Activated CD8-positive, alpha-beta memory T cell treated with anti-CD3 and anti-CD28 coated beads, Interleukin-2, amount 50 U/mL, for 4 hours (primary cell): ENCODE measurements around the gene AIRE.
"Not testable (repeated sequence)": the region's sequence is repeated elsewhere in the genome, so short reads cannot be mapped to it uniquely, and the experiment has no call there.

Source experiments
- DNase-seq: peaks from one replicate; pipeline ENCODE4 v3.0.0-alpha.2; 2020

Gene AIRE

GRCh38 chr21:44267655-44268142 lies 18.0 kb upstream of the AIRE start:
- no peak for DNase-seq

GRCh38 chr21:44269090-44269489 lies 16.6 kb upstream of the AIRE start:
- no peak for DNase-seq

DNA sequence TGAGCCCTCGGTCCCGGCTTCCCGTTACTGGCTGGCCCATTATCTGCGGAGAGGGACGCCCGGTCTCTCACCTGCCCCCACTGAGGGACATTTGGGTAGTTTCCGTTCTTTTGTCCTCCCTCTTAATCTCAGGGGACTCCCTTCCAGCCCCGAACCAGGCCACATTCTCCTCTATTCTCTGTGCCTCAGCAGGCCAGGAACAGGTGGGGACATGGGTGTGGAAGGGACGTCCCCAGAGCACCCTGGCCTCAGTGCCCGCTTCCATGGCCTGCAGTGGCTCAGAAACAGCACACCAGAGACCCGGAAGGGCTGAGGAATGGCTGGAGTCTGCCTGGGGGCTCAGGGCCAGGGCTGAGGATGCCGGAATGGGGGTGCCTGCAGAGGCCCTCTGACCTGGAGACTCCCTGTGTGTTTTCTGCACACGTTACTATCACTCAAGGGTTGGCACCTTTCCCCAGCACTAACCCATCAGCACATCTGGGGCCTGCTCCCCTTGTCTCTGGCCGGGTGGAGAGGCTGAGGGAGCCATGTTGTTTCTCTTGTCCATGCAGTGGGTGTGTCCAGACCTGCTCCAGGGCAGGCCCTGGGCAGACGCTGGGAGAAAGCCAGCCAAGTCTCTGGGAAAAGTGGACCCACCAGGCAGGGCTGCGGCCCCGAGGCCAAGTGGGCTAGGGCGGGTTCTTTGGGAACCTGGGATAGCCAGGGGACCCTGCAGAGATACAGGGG lies 14.0 kb upstream of the AIRE start:
- DNase-seq: no peak

DNA sequence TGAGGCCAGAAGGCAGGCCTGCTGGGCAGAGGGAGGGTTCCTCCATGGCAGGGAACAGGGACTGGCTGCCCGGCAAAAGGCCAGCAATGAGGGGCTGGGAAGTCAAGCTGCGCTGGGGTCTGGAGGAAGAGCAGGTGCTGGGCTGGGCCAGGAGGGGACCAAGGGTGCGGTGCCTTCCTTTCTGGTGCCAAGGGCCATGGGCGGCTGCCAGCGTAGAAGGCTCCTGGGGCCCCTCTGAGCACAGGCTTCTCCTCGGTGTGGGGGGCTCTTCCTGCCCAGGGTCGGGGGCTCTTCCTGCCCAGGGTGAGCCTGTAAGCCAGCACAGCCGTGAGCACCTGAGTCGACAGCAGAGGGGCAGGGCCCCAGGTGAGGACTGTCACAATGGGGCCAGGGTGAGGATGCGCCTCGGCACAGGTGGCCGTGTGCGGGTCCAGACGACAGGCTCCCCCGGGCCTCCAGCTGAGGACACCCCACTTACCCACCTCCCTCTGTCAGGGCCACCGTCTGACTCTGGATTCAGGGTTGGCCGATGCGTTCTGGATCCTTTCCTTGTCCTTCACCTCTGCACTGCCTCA lies 13.3 kb upstream of the AIRE start:
- DNase-seq: no peak

- DNase-seq: no peak
Observed at GRCh38 chr21:44273046-44273445, 12.6 kb upstream of the AIRE start.

DNA sequence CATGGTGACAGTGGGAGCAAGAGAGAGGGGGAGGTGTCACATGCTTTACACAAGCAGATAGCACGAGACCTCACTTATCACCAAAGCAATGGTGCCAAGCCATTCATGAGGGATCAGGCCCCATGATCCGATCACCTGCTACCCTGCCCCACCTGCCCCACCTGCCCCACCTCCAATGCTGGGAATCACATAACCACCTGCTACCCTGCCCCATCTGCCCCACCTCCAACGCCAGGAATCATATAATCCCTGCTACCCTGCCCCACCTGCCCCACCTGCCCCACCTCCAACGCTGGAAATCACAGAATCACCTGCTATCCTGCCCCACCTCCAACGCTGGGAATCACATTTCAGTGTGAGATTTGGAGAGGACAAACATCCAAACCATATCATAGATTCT lies 10.6 kb upstream of the AIRE start:
- no peak for DNase-seq

- no peak for DNase-seq
Observed at GRCh38 chr21:44279354-44280260, 6.1 kb upstream of the AIRE start.

DNA sequence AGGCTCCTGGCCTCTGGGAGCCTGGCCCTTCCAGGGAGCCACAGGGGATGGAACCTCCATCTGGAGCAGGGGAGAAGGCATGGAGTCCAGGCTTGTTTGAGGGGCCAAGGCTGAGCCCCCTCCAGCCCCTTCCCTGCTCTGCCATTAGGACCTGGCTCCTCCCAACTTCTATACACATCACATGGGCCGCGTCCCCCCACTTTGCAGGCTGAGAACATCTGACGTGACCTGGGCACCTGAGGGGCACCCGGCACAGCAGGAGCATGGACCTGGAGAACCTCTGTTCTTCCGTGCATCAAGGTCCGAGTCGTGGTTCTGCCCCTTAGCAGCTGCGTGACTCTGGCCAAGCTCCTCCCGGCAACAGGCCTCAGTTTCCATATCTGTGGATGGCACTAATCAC lies 3.9 kb upstream of the AIRE start:
- no peak for DNase-seq

DNA sequence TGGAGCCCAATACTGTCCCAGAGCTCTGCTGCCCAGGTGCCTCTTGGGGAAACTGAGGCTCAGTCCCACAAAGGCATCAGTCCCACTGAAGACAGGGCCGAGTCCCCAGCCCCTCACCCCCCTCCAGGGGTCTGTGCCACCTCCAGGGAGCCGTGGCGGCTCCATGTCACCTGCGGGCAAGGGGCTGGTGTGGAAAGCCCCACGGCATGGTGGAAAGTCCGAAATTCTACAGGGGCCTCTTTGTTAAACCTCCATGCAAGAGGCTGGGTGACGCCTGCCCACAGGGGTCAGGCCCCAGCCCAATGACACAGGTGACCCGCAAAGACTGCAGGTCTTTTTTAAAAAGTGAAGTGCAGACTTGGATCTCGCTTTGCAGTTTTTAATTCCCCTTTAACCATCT lies 3.3 kb upstream of the AIRE start:
- DNase-seq: no peak

- not testable (repeated sequence) for DNase-seq
Observed at GRCh38 chr21:44283211-44283785, 2.4 kb upstream of the AIRE start.

DNA sequence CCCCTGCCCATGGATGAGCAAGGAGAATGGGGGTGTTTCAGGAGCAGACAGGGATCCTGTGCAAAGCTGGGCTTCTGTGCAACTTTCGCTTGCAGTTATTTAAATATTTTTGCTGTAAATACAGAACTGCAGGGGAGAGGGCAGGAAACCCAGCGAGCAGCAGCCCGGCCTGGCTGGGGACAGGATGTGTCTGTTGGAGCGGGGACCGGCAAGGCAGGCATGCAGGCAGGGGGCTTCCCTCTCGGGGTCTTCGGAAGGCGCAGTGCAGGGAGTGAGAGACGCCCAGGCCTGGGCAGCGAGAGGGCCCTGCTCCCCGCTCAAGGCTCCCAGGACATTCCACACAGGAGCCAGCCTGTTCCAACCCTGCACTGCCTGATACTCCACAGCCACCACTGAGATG lies 1.7 kb upstream of the AIRE start:
- DNase-seq: no peak

GRCh38 chr21:44286086-44286715 lies 525 bp downstream of the AIRE start:
- no peak for DNase-seq

GRCh38 chr21:44286716-44287632 lies 1.3 kb downstream of the AIRE start:
- DNase-seq: no peak

DNA sequence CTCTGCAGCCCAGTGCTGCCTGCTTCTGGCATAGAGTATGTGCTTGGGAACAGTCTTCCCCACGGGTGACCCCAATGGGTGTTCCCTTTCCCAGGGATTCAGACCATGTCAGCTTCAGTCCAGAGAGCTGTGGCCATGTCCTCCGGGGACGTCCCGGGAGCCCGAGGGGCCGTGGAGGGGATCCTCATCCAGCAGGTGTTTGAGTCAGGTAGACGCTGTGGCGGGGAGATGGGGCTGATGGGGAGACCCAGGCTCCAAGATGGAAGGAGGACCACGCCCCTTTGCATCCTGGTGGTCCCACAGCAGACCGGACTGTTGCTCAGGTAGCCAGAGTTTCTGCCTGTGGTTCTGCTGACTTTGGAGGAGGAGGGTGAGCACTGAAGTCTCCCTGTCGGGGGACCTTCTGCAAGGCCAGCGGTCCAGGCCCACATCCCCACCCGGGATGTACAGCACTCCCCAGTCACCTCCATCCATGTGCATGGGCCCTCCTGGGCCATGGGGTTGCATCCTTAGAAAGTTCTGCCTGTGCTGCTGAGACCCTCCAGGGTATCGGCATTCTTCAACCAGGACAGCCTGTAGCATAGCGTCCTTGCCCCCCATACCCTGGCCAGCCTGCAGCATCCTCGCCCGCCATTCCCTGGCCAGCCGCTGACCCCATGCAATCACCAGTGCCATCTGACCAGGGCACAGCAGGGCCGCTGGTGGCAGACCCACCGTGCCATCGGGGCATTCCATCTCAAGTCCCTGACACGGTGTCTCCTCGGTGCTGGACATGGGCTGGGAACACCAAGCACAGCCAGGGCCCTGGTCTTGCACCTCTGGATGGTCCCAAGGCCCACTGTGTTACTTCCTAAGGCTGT lies 2.8 kb downstream of the AIRE start:
- no peak for DNase-seq

DNA sequence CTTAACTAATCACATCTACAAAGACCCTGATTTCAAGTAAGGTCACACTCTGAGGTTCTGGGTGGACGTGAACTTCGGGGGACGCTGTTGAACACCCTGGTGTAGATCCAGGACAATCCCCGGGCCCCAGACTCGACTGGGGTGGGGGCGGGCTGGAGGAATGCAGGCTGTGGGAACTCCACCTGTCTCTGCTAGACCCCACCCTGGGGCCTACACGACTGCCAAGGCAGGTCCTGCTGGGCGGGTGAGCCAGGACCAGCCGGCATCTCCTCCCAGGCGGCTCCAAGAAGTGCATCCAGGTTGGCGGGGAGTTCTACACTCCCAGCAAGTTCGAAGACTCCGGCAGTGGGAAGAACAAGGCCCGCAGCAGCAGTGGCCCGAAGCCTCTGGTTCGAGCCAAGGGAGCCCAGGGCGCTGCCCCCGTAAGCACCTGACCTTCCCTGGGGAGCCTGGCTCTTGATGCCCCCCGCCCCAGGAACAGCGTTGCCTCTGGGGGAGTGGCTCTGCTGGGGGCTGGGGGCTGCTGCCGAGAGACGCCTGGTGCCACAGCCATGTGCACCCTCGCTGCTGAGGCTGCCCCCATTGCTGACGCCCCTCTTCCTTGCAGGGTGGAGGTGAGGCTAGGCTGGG lies 3.8 kb downstream of the AIRE start:
- DNase-seq: no peak

DNA sequence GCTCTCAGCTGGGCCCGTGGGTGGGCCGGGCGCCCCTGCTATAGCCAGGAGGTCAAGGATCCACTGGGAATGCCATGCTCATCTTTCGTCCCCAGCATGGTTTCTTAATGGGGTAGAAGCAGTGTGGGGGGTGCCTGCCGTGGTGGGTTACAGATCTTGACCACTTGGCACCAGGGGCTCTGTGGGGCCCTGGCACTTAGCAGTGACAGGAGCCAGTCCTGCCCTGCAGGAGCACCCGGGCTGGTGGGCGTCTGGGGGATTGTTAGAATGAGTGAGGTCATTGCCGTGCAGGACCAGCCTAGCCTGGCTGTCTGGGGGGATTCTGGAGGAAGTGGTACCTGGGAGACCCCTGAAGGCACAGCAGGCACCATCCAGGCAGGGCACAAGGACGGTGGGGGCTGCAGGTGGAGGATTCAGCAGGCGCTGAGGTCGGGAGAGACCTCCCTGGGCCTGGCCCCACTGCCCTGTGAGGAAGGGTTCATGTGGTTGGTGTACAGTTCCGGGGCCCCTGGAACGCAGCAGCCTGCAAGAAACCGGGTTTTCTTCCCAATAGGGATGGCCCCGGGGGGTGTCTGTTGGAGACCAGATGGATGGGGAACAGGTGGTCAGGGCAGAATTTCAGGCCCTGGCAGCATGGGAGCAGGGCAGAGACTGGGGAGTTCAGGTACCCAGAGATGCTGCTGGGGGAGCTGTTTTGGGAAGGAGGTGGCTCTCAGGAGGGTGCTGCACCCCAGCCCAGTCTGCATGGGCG lies 4.8 kb downstream of the AIRE start:
- DNase-seq: no peak

DNA sequence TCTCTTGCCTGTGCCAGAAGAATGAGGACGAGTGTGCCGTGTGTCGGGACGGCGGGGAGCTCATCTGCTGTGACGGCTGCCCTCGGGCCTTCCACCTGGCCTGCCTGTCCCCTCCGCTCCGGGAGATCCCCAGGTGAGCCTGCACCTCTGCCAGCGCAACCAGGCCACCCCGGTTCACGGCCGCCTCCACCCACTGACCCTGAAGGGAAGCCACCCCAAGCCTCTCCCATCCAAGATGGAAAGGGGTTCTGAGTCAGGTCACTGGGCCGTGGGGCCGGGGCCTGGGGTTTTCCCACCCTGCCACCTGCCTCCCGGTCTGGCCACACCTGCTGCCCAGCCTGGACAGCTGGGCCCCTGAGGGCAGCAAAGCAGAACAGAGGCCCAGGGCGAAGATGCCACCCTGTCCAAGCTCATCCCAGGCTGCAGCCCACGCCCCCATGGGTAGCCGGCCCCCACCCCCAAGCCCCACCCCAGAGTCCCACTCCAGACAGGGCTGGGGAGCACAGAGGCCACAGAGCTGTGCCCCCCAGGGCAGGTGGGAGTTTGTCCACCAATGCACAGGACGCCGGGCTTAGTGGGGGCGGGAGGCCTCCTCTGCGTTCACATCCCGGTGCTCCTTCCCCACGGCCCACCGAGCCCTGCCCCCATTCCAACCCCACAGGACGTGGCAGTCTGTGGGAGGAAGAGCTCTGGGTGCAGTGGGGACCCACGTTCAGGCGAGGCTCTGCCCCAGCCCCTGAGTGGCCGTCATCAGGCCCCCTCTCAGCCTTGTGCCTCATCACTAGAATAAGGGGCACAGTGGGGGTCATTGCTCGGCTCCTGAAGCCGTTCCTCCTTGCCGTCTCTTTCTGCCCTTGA lies 5.6 kb downstream of the AIRE start:
- no peak for DNase-seq
